Loucy (cell line): Measurements from ENCODE around the gene CPEB4.
A peak's percentile ranks its signal among the peaks of the same experiment; 100 is the strongest.

ENCODE experiments used
- H2AFZ ChIP-seq: fragments of 200-600 bp; sonication (generic); 2 replicates; pipeline ENCODE4 v1.6.0; 2016; ENCODE audit warnings: antibody characterized with exemption, mild to moderate bottlenecking, low read length, moderate library complexity
- H3F3A ChIP-seq: fragments of 200-600 bp; 2 replicates; pipeline ENCODE4 v1.6.0; 2016; ENCODE audit warnings: antibody characterized with exemption, low read depth, mild to moderate bottlenecking
- H3K27me3 ChIP-seq: fragments of 200-600 bp; sonication (generic); 2 replicates; pipeline ENCODE4 v1.6.1; 2014; ENCODE audit warnings: low read length, mild to moderate bottlenecking; ENCODE audit not compliant: insufficient read depth, poor library complexity, severe bottlenecking
- H3K36me3 ChIP-seq: fragments of 200-600 bp; sonication (generic); 2 replicates; pipeline ENCODE4 v1.6.1; 2016; ENCODE audit warnings: low read length; ENCODE audit not compliant: insufficient read depth
- H3K4me1 ChIP-seq: fragments of 200-600 bp; sonication (generic); 2 replicates; pipeline ENCODE4 v1.5.1; 2014; ENCODE audit warnings: low read length, mild to moderate bottlenecking; ENCODE audit not compliant: insufficient read depth, poor library complexity, severe bottlenecking
- H3K4me2 ChIP-seq: fragments of 200-600 bp; sonication (generic); 2 replicates; pipeline ENCODE4 v1.6.0; 2014; ENCODE audit warnings: antibody characterized with exemption, low read length, low read depth, mild to moderate bottlenecking; ENCODE audit not compliant: poor library complexity, severe bottlenecking
- H3K4me3 ChIP-seq: fragments of 200-600 bp; sonication (generic); 2 replicates; pipeline ENCODE4 v1.5.1; 2014; ENCODE audit warnings: low read length, mild to moderate bottlenecking, mixed read lengths; ENCODE audit not compliant: poor library complexity, severe bottlenecking
- H3K79me2 ChIP-seq: fragments of 200-600 bp; sonication (generic); 2 replicates; pipeline ENCODE4 v1.6.1; 2014; ENCODE audit warnings: low read length; ENCODE audit not compliant: insufficient read depth
- H3K9ac ChIP-seq: fragments of 200-600 bp; sonication (generic); 2 replicates; pipeline ENCODE4 v1.6.0; 2014; ENCODE audit warnings: mild to moderate bottlenecking, low read depth, low read length, moderate library complexity; ENCODE audit not compliant: poor library complexity, severe bottlenecking
- H3K9me2 ChIP-seq: fragments of 200-600 bp; sonication (generic); replicated peaks from 2 replicates; pipeline ENCODE4 v1.6.1; 2016; ENCODE audit warnings: low read depth, low read length, mixed read lengths
- H3K9me3 ChIP-seq: fragments of 200-600 bp; sonication (generic); 2 replicates; pipeline ENCODE4 v1.6.1; 2014; ENCODE audit warnings: mild to moderate bottlenecking, antibody characterized with exemption, low read length, low read depth; ENCODE audit not compliant: insufficient read depth
- H4K20me1 ChIP-seq: fragments of 200-600 bp; sonication (generic); 2 replicates; pipeline ENCODE4 v1.6.0; 2014; ENCODE audit warnings: antibody characterized with exemption, low read length, mild to moderate bottlenecking; ENCODE audit not compliant: insufficient read depth, poor library complexity, severe bottlenecking
- CTCF ChIP-seq: fragments of 200-600 bp; sonication (generic); conservative IDR thresholded peaks from 2 replicates; pipeline ENCODE4 v1.5.1; 2014; ENCODE audit warnings: mild to moderate bottlenecking, antibody characterized with exemption, low read length
- EZH2phosphoT487 ChIP-seq: fragments of 200-600 bp; IDR thresholded peaks from 2 replicates; pipeline ENCODE4 v1.6.1; 2018; ENCODE audit warnings: antibody characterized with exemption, mild to moderate bottlenecking, moderate library complexity, borderline replicate concordance

Gene CPEB4

GRCh38 chr5:173963182-173963838 is 75.2 kb downstream of the CPEB4 start:
- no peaks in the 10 kb centered on the region for H3K9me2 ChIP-seq
- H3K36me3 ChIP-seq = no peaks in the 10 kb centered on the region
- H3K9me3 ChIP-seq = no peaks in the 10 kb centered on the region
- no peaks in the 10 kb centered on the region for H3K4me1 ChIP-seq
- peak overlapping the region; percentile 52 for H3K4me3 ChIP-seq
- no peaks in the 10 kb centered on the region for H3F3A ChIP-seq
- H3K79me2 ChIP-seq = no peaks in the 10 kb centered on the region
- H3K27me3 ChIP-seq = no peaks in the 10 kb centered on the region
- H2AFZ ChIP-seq = no peak overlapping the region
- H4K20me1 ChIP-seq = no peaks in the 10 kb centered on the region
- peak overlapping the region; percentile 24 for H3K4me2 ChIP-seq
- TF ChIP-seq CTCF (no peak), EZH2phosphoT487 (no peak)
- peak overlapping the region; percentile 56 for H3K9ac ChIP-seq

GRCh38 chr5:173963867-173964441 is 75.8 kb downstream of the CPEB4 start:
- Histone ChIP-seq H3K36me3 (no peaks in the 10 kb centered on the region), H3K4me2 (peak overlapping the region; percentile 24), H3F3A (no peaks in the 10 kb centered on the region), H2AFZ (no peak overlapping the region), H3K4me3 (peak overlapping the region; percentile 52), H3K27me3 (no peaks in the 10 kb centered on the region), H3K9me3 (no peaks in the 10 kb centered on the region), H3K9ac (peak overlapping the region; percentile 56), H3K9me2 (no peaks in the 10 kb centered on the region), H4K20me1 (no peaks in the 10 kb centered on the region), H3K4me1 (no peaks in the 10 kb centered on the region), H3K79me2 (no peaks in the 10 kb centered on the region)
- no peak for TF ChIP-seq CTCF
- TF ChIP-seq EZH2phosphoT487 = no peak

- no peaks in the 10 kb centered on the region for H3K27me3 ChIP-seq
- no peaks in the 10 kb centered on the region for H3K4me1 ChIP-seq
- no peak for TF ChIP-seq CTCF
- TF ChIP-seq EZH2phosphoT487 = no peak
- H3K79me2 ChIP-seq = no peaks in the 10 kb centered on the region
- no peaks in the 10 kb centered on the region for H4K20me1 ChIP-seq
- no peaks in the 10 kb centered on the region for H3F3A ChIP-seq
- no peak overlapping the region for H3K4me3 ChIP-seq
- no peaks in the 10 kb centered on the region for H3K9me3 ChIP-seq
- H3K4me2 ChIP-seq = no peak overlapping the region
- H2AFZ ChIP-seq = no peak overlapping the region
- H3K36me3 ChIP-seq = no peaks in the 10 kb centered on the region
- H3K9me2 ChIP-seq = no peaks in the 10 kb centered on the region
- no peak overlapping the region for H3K9ac ChIP-seq
Observed at GRCh38 chr5:173964506-173964905, 76.4 kb downstream of the CPEB4 start.
